ENCODE results near the gene BCL6.

GRCh38 chr3:187736418-187736871, 8.8 kb downstream of the BCL6 start:
- TF ChIP-seq CTCF (optimal IDR thresholded peaks at IDR 0.05 in 1 of 3, IDR thresholded peaks at IDR 0.05 in 1 of 3, conservative IDR thresholded peaks at IDR 0.05 in 1 of 3; ENCODE audit: extremely low read depth in 1 of 3, insufficient read depth in 2 of 3, low read length in 3 of 3) (no peak), EZH2 (IDR thresholded peaks at IDR 0.05; ENCODE audit: low read length) (no peak)
